Measurements from ENCODE around the gene ACSL5.
"Not testable (repeated sequence)": the region's sequence is repeated elsewhere in the genome, so short reads cannot be mapped to it uniquely, and the experiment has no call there.

Gene ACSL5

GRCh38 chr10:112454910-112455779 is 81.2 kb downstream of the ACSL5 start:
- intact Hi-C loops (cut with DNase I), result no loop called here
- no peak for DNase-seq

- intact Hi-C loops (cut with DNase I), result no loop called here
- no peak for DNase-seq
Measured at GRCh38 chr10:112456533-112456932, 82.6 kb downstream of the ACSL5 start.

- intact Hi-C loops (cut with DNase I), result no loop called here
Measured at GRCh38 chr10:112460366-112460765, 86.5 kb downstream of the ACSL5 start.

GRCh38 chr10:112461029-112461887 is 87.3 kb downstream of the ACSL5 start:
- intact Hi-C loops (cut with DNase I), result no loop called here
- DNase-seq, result no peak

More at GRCh38 chr10:112460366-112460765, 86.5 kb downstream of the ACSL5 start:
- no peak for DNase-seq

GRCh38 chr10:112464074-112464473 is 90.2 kb downstream of the ACSL5 start:
- peak in 1 of 10 donors; percentile 67 for DNase-seq
- intact Hi-C loops (cut with DNase I), result not testable (repeated sequence)

GRCh38 chr10:112465299-112465883 is 91.5 kb downstream of the ACSL5 start:
- intact Hi-C loops (cut with DNase I), result no loop called here
- no peak for DNase-seq

- intact Hi-C loops (cut with DNase I), result no loop called here
- no peak for DNase-seq
Measured at GRCh38 chr10:112466802-112467201, 92.9 kb downstream of the ACSL5 start.

GRCh38 chr10:112467541-112468075 is 93.7 kb downstream of the ACSL5 start:
- no peak for DNase-seq
- intact Hi-C loops (cut with DNase I), result no loop called here

GRCh38 chr10:112471878-112472487 is 98.1 kb downstream of the ACSL5 start:
- DNase-seq, result no peak

GRCh38 chr10:112475575-112476218 is 101.8 kb downstream of the ACSL5 start:
- intact Hi-C loops (cut with DNase I), result loop anchor here (5.0 to 10.0 kb wide), 3 partner anchors 912 to 1089 kb away; no protein-coding TSS in a partner anchor
- DNase-seq, result no peak

More at GRCh38 chr10:112471878-112472487, 98.1 kb downstream of the ACSL5 start:
- intact Hi-C loops (cut with DNase I), result loop anchor here (10.0 kb wide), 1 partner anchor 1093 kb away; no protein-coding TSS in a partner anchor
